ENCODE data around the gene CLEC4G. TPM values are rescaled to one million over a fixed set of nuclear protein-coding genes. Genes with fewer than 3 reads are reported as not detected.
A peak's percentile ranks its signal among the peaks of the same experiment; 100 is the strongest.

The CLEC4G gene
- total RNA-seq, 1 donor from 2014 or later: 2.9 TPM

DNA sequence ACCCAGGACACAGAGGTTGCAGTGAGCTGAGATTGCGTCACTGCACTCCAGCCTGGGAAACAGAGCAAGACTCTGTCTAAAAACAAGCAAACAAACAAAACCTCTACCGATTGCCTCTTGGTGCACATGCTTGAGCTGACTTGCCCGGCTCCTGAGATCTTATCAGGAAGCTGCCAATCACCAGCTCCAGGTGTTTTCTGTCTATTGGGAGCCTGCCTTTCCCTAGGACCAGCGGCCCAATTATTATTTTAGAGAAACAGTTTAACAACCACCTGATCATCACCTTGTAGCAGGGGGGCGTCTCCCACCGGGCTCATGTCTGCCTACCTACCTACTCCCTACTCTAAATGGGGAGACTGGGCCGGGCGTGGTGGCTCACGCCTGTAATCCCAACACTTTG is 41.9 kb upstream of the CLEC4G start:
- peaks cover 6% of the 10 kb centered on the region for H3K4me1 ChIP-seq
- no peak overlapping the region for H3K27ac ChIP-seq
- no peaks in the 10 kb centered on the region for H3K9me3 ChIP-seq
- ATAC-seq: no peak
- H3K4me3 ChIP-seq: no peak overlapping the region
- H3K36me3 ChIP-seq: no peaks in the 10 kb centered on the region
- TF ChIP-seq, protein P1, sequence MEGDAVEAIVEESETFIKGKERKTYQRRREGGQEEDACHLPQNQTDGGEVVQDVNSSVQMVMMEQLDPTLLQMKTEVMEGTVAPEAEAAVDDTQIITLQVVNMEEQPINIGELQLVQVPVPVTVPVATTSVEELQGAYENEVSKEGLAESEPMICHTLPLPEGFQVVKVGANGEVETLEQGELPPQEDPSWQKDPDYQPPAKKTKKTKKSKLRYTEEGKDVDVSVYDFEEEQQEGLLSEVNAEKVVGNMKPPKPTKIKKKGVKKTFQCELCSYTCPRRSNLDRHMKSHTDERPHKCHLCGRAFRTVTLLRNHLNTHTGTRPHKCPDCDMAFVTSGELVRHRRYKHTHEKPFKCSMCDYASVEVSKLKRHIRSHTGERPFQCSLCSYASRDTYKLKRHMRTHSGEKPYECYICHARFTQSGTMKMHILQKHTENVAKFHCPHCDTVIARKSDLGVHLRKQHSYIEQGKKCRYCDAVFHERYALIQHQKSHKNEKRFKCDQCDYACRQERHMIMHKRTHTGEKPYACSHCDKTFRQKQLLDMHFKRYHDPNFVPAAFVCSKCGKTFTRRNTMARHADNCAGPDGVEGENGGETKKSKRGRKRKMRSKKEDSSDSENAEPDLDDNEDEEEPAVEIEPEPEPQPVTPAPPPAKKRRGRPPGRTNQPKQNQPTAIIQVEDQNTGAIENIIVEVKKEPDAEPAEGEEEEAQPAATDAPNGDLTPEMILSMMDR (IDR thresholded peaks at IDR 0.05): no peak
- DNase-seq: no peak
- no peaks in the 10 kb centered on the region for H3K27me3 ChIP-seq (ENCODE audit: low read depth)
- intact Hi-C loops (cut with DNase I): no loop called here

DNA sequence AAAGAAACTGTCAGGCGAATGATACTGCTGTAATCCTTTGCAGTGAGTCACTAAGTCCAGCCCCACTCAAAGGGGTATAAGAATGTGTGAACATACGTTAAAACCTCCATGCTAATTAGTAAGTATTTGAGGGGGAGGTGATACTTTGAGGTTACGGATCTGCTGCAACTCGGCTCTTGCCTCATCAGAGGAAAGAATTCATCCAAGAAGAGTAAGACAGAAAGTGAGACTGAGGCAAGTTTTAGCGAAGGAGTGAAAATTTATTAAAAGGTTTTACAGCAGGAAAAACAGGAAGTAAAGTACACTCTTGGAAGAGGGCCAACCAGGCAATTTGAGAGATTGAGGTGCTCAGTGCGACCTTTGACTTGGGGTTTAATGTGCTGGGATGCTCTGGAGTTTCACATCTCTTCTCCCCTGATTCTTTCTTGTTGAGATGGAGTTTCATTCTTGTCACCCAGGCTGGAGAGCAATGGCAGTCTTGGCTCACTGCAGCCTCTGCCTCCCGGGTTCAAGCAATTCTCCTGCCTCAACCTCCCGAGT is 40.9 kb upstream of the CLEC4G start:
- Histone ChIP-seq H3K27ac (no peak overlapping the region), H3K4me1 (peaks cover 6% of the 10 kb centered on the region), H3K9me3 (no peaks in the 10 kb centered on the region), H3K4me3 (no peak overlapping the region), H3K27me3 (ENCODE audit: low read depth) (no peaks in the 10 kb centered on the region), H3K36me3 (no peaks in the 10 kb centered on the region)
- TF ChIP-seq, protein P1 (IDR thresholded peaks at IDR 0.05): no peak
- intact Hi-C loops (cut with DNase I): no loop called here
- ATAC-seq (peak; percentile 56 to 59), DNase-seq (no peak)

- ATAC-seq (no peak), DNase-seq (no peak)
- intact Hi-C loops (cut with DNase I): no loop called here
- peaks cover 6% of the 10 kb centered on the region for H3K4me1 ChIP-seq
- H3K36me3 ChIP-seq: no peaks in the 10 kb centered on the region
- TF ChIP-seq, protein P1 (IDR thresholded peaks at IDR 0.05): no peak
- H3K27ac ChIP-seq: no peak overlapping the region
- no peak overlapping the region for H3K4me3 ChIP-seq
- H3K9me3 ChIP-seq: no peaks in the 10 kb centered on the region
- H3K27me3 ChIP-seq (ENCODE audit: low read depth): no peaks in the 10 kb centered on the region
These were observed 39.2 kb upstream of the CLEC4G start for GRCh38 chr19:7771072-7771471.

DNA sequence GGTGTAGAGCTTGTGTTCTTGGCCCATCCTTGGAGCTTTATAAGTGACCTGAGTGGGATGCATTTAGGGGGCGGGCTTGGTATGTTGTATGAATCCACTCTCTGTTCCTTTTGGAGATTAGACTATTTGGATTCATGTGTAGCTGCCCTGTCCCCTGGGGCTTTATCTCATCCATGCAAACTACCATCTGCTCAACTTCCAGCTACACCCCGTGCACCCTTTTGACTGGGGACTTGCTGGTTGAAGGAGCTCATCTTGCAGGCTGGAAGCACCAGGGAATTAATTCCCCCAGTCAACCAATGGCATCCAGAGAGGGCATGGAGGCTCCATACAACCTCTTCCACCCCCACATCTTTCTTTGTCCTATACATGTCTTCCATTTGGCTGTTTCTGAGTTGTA is 37.3 kb upstream of the CLEC4G start:
- intact Hi-C loops (cut with DNase I): no loop called here
- DNase-seq (no peak), ATAC-seq (no peak)

DNA sequence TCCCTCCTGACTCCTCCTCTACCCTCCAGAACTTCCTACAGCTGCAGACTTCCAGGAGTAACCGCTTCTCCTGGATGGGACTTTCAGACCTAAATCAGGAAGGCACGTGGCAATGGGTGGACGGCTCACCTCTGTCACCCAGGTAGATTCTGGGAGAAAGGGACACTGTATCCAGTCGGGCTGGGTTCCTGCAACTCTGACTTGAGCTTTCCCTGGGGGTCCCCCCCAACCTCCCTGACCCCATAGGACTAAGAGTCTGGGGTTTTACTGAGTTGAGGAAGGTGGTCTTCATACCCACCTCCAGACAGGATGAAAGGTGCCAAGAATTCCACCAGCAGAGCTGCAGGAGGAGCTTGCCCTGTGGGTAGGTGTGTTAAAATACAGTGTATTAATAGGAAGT is 35.6 kb upstream of the CLEC4G start:
- intact Hi-C loops (cut with DNase I): no loop called here
- no peak overlapping the region for H3K27ac ChIP-seq
- no peak for ATAC-seq

More for the DNA sequence above, 37.3 kb upstream of the CLEC4G start:
- Histone ChIP-seq H3K27me3 (ENCODE audit: low read depth) (no peaks in the 10 kb centered on the region), H3K36me3 (no peaks in the 10 kb centered on the region), H3K27ac (no peak overlapping the region), H3K4me1 (peaks cover 6% of the 10 kb centered on the region), H3K4me3 (no peak overlapping the region), H3K9me3 (no peaks in the 10 kb centered on the region)
- TF ChIP-seq, protein P1 (IDR thresholded peaks at IDR 0.05): no peak

More for the DNA sequence above, 35.6 kb upstream of the CLEC4G start:
- Histone ChIP-seq H3K4me1 (peaks cover 6% of the 10 kb centered on the region), H3K36me3 (no peaks in the 10 kb centered on the region), H3K27me3 (ENCODE audit: low read depth) (no peaks in the 10 kb centered on the region), H3K4me3 (no peak overlapping the region), H3K9me3 (no peaks in the 10 kb centered on the region)
- TF ChIP-seq, protein P1 (IDR thresholded peaks at IDR 0.05): no peak
- DNase-seq: no peak
